Keratinocyte (primary cell): ENCODE data around the gene AK1.

Experiments used
- EZH2 ChIP-seq: IDR thresholded peaks from one replicate; pipeline ENCODE4 v1.6.1; 2012; ENCODE audit warnings: inconsistent platforms, mild to moderate bottlenecking, low read length, moderate library complexity
- TF ChIP-seq, protein P1 (sequence below), 3 experiments: IDR thresholded peaks in 1 of 3; conservative IDR thresholded peaks in 1 of 3; optimal IDR thresholded peaks in 1 of 3; 2 replicates in 2 of 3; 3 replicates in 1 of 3; pipeline versions ENCODE3 to v1.5.1; 2011; ENCODE audit warnings: low read length in 3 of 3, mild to moderate bottlenecking in 3 of 3, moderate library complexity in 2 of 3, control low read depth in 1 of 3, inconsistent platforms in 1 of 3; ENCODE audit not compliant: insufficient read depth in 2 of 3; ENCODE audit errors: extremely low read depth in 1 of 3

DNA sequence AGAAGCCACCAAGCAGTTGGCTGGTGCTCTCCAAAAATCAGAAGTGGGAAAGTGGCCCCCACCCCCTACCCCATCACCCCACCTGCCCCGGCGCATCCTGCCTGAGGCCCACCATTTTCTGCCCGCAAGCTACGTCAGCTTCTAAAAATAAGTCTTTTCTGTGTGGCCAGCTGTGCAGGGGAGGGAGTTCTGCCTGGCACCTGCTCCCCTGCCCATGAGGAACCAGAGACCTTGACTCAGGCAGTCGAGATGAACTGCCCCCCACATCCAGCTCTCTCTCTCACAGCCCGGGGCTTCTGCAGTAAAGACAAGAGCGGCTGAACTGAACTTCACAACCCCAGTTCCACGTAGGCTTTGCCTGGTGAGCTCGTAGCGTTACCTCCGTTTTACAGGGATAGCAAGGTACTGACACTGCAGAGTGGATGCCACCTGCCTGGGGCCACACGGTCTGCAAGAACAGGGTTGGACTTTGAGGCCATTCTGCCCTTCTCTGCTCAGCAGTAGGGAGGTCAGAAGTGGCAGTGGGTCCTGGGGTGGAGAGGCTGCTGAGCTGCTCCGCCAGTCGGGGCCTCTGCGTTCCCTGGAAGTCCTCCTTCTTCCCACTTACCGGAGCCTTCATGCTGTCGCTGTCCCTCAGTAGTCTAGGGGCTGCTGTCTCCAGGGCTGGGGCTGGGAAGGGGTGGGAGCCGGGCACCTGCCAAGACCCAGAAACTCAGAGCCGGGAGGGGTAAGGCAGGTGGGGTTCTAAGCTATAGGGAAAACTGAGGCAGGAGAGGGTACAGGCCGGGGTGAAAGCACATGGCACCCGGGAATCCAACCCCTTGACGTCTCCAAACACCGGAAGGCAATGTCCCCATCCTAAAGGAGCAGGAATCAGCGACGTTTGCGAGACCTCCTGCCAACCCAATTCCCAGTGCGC lies 38.6 kb upstream of the AK1 start:
- TF ChIP-seq, protein P1, sequence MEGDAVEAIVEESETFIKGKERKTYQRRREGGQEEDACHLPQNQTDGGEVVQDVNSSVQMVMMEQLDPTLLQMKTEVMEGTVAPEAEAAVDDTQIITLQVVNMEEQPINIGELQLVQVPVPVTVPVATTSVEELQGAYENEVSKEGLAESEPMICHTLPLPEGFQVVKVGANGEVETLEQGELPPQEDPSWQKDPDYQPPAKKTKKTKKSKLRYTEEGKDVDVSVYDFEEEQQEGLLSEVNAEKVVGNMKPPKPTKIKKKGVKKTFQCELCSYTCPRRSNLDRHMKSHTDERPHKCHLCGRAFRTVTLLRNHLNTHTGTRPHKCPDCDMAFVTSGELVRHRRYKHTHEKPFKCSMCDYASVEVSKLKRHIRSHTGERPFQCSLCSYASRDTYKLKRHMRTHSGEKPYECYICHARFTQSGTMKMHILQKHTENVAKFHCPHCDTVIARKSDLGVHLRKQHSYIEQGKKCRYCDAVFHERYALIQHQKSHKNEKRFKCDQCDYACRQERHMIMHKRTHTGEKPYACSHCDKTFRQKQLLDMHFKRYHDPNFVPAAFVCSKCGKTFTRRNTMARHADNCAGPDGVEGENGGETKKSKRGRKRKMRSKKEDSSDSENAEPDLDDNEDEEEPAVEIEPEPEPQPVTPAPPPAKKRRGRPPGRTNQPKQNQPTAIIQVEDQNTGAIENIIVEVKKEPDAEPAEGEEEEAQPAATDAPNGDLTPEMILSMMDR (optimal IDR thresholded peaks at IDR 0.05 in 1 of 3, IDR thresholded peaks at IDR 0.05 in 1 of 3, conservative IDR thresholded peaks at IDR 0.05 in 1 of 3; ENCODE audit: extremely low read depth in 1 of 3, insufficient read depth in 2 of 3, low read length in 3 of 3), result no peak
- no peak for TF ChIP-seq EZH2
